Osteoblast (primary cell): ENCODE results near the gene ZNF821. TPM values are rescaled to one million over a fixed set of nuclear protein-coding genes. Genes with fewer than 3 reads are reported as not detected.

Source experiments
- DNase-seq: peaks from one replicate; pipeline ENCODE4 v3.0.0; 2011; ENCODE audit warnings: low spot score, mixed read lengths; ENCODE audit not compliant: insufficient read length; ENCODE audit errors: missing footprints
- H2AFZ ChIP-seq: 2 replicates; pipeline ENCODE4 v1.6.0; 2011; ENCODE audit warnings: mild to moderate bottlenecking, low read length
- H3K27ac ChIP-seq: 2 replicates; pipeline ENCODE4 v1.5.1; 2011; ENCODE audit warnings: mild to moderate bottlenecking, low read depth, low read length, moderate library complexity
- H3K27me3 ChIP-seq: 2 replicates; pipeline ENCODE4 v1.6.0; 2012; ENCODE audit warnings: mild to moderate bottlenecking, control low read depth, inconsistent platforms, low read length, moderate library complexity; ENCODE audit not compliant: insufficient read depth
- H3K36me3 ChIP-seq: 2 replicates; pipeline ENCODE4 v1.5.1; 2011; ENCODE audit warnings: mild to moderate bottlenecking, low read length, control low read depth, moderate library complexity; ENCODE audit not compliant: insufficient read depth
- H3K4me1 ChIP-seq: 2 replicates; pipeline ENCODE4 v1.5.1; 2011; ENCODE audit warnings: mild to moderate bottlenecking, low read length, control low read depth, moderate library complexity; ENCODE audit not compliant: insufficient read depth
- H3K4me2 ChIP-seq: 2 replicates; pipeline ENCODE4 v1.6.0; 2011; ENCODE audit warnings: mild to moderate bottlenecking, low read length; ENCODE audit not compliant: insufficient read depth
- H3K4me3 ChIP-seq: fragments of 200-600 bp; sonication (generic); 3 replicates; pipeline ENCODE4 v1.5.1; 2012; ENCODE audit warnings: mild to moderate bottlenecking, low read length, inconsistent platforms; ENCODE audit not compliant: insufficient read depth
- H3K79me2 ChIP-seq: 2 replicates; pipeline ENCODE4 v1.6.0; 2012; ENCODE audit warnings: mild to moderate bottlenecking, low read length, control low read depth, inconsistent platforms; ENCODE audit not compliant: insufficient read depth
- H3K9me3 ChIP-seq: 2 replicates; pipeline ENCODE4 v1.5.1; 2011; ENCODE audit warnings: low read depth, low read length, control low read depth
- H4K20me1 ChIP-seq: 2 replicates; pipeline ENCODE4 v1.6.0; 2012; ENCODE audit warnings: mild to moderate bottlenecking, low read length, control low read depth; ENCODE audit not compliant: insufficient read depth
- total RNA-seq: library from RNA; depleted of rRNA; stranded (reverse); fragments of >200 nt; gene quantifications from 2 replicates; pipeline ENCODE4 v1.2.3, GENCODE V29; 2012
- TF ChIP-seq, protein P1 (sequence below): IDR thresholded peaks from 2 replicates; pipeline ENCODE4 v1.5.1; 2011; ENCODE audit warnings: mild to moderate bottlenecking, low read depth, low read length, moderate library complexity; ENCODE audit errors: extremely low read depth

ZNF821 gene
- total RNA-seq, 1 donor = 12.3 TPM

DNA sequence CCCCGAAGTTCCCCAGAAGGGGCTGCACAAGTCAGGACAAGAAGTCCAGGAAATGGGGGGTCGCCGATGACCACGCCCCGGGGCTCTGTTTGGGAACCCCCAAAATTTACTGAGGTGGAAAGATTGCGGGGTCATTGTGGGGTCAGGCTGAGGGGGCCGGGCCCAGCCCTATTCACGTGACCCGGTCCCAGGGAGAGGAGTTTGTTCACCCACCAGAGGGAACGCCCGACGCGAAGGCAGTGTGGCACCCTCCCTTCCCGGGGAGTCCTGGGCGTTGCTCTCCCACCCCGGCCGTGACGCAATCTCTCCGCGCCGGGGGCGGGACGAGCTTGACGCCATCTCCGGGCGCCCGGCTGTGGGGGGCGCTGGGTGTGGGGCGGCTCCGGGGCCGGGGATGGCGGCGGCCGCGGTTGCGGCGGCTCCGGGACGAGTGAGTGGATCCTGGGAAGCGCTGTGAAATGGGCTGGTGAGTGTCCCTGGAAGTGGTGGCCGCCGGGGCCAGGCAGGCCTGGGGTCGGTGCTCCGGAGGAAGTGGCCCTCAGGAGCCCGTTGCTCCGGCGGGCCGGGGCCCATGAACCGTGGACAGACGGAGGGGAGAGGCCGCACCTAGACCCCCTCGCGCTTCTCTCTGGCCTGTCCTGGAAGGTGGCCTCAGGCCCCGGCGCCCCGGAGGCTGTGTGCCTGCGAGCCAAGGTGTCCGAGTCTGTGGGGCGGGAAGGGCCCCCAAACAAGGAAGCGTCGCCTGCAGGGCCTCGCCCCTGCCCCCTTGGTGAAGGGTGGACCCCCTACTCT, 38.1 kb downstream of the ZNF821 start, which contains the start of gene ATXN1L:
ATXN1L (plus strand) TSS at position 338 of the 792 bp plus-strand sequence. CDS start 3,765 bp downstream, outside the sequence.
- TF ChIP-seq, protein P1, sequence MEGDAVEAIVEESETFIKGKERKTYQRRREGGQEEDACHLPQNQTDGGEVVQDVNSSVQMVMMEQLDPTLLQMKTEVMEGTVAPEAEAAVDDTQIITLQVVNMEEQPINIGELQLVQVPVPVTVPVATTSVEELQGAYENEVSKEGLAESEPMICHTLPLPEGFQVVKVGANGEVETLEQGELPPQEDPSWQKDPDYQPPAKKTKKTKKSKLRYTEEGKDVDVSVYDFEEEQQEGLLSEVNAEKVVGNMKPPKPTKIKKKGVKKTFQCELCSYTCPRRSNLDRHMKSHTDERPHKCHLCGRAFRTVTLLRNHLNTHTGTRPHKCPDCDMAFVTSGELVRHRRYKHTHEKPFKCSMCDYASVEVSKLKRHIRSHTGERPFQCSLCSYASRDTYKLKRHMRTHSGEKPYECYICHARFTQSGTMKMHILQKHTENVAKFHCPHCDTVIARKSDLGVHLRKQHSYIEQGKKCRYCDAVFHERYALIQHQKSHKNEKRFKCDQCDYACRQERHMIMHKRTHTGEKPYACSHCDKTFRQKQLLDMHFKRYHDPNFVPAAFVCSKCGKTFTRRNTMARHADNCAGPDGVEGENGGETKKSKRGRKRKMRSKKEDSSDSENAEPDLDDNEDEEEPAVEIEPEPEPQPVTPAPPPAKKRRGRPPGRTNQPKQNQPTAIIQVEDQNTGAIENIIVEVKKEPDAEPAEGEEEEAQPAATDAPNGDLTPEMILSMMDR = no peak
- Histone ChIP-seq H2AFZ (peak within 1 kb of the TSS; percentile 90), H3K4me1 (peaks cover 11% of the 10 kb centered on the region), H3K27ac (peak within 1 kb of the TSS; percentile 88), H3K9me3 (no peaks in the 10 kb centered on the region), H3K79me2 (peaks cover 34% of the 10 kb centered on the region), H4K20me1 (peaks cover 14% of the 10 kb centered on the region), H3K36me3 (peaks cover 31% of the 10 kb centered on the region), H3K27me3 (no peaks in the 10 kb centered on the region), H3K4me2 (peak within 1 kb of the TSS; percentile 91), H3K4me3 (peak within 1 kb of the TSS; percentile 98)
- peak; percentile 100 for DNase-seq

DNA sequence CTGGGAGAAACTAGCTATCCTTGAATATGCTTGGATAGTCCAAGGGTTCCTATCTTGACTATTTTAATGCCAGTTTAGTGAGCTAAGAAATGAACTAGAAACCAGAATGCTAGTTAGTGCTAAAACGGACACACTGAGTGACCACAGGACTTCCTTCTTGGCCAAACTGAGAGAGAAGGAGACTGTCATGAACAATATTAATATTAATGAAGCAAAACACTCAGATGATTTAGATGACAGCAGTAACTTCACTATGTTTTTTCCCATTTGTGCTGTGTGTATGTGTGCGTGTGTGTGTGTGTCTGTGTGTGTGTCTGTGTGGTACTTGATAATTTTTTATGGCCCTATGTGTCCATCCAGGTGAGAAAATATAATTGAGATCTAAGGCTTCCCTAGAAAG, 40.4 kb downstream of the ZNF821 start:
- Histone ChIP-seq H3K9me3 (no peaks in the 10 kb centered on the region), H3K4me2 (no peak overlapping the region), H3K36me3 (peaks cover 11% of the 10 kb centered on the region), H2AFZ (no peak overlapping the region), H3K27ac (no peak overlapping the region), H3K4me3 (no peak overlapping the region), H4K20me1 (peaks cover 14% of the 10 kb centered on the region), H3K4me1 (peaks cover 11% of the 10 kb centered on the region), H3K79me2 (peaks cover 28% of the 10 kb centered on the region), H3K27me3 (no peaks in the 10 kb centered on the region)
- no peak for DNase-seq
- TF ChIP-seq, protein P1 = no peak

GRCh38 chr16:71840052-71840451, 43.9 kb downstream of the ZNF821 start:
- Histone ChIP-seq H3K4me3 (no peak overlapping the region), H2AFZ (no peak overlapping the region), H3K9me3 (no peaks in the 10 kb centered on the region), H3K79me2 (no peaks in the 10 kb centered on the region), H3K4me2 (no peak overlapping the region), H3K27me3 (no peaks in the 10 kb centered on the region), H3K4me1 (no peaks in the 10 kb centered on the region), H3K27ac (no peak overlapping the region), H3K36me3 (no peaks in the 10 kb centered on the region), H4K20me1 (no peaks in the 10 kb centered on the region)
- TF ChIP-seq, protein P1 = no peak
- DNase-seq = peak; percentile 76

- Histone ChIP-seq H4K20me1 (no peaks in the 10 kb centered on the region), H3K9me3 (no peaks in the 10 kb centered on the region), H3K4me3 (no peak overlapping the region), H3K4me2 (no peak overlapping the region), H3K27ac (no peak overlapping the region), H3K79me2 (no peaks in the 10 kb centered on the region), H2AFZ (no peak overlapping the region), H3K27me3 (no peaks in the 10 kb centered on the region), H3K4me1 (no peaks in the 10 kb centered on the region), H3K36me3 (no peaks in the 10 kb centered on the region)
- no peak for DNase-seq
- TF ChIP-seq, protein P1 = no peak
Measured at GRCh38 chr16:71837150-71837549, 46.8 kb downstream of the ZNF821 start.
